ENCODE data around the gene MXD1. TPM values are rescaled to one million over a fixed set of nuclear protein-coding genes. Genes with fewer than 3 reads are reported as not detected.

Gene MXD1
- total RNA-seq, 2 experiments from 2014 or later: 7.6 to 9.6 TPM

GRCh38 chr2:69914164-69914949 is 552 bp upstream of the MXD1 start:
- peak; percentile 100 for DNase-seq
- Mint-ChIP-seq H3K27me3 (ENCODE audit: low read depth) (no peaks in the 10 kb centered on the region), H3K36me3 (ENCODE audit: low read depth) (peaks cover 1% of the 10 kb centered on the region), H3K27ac (peak overlapping the region; percentile 87), H3K4me1 (ENCODE audit: low read depth) (peaks cover 36% of the 10 kb centered on the region), H3K9me3 (no peaks in the 10 kb centered on the region), H3K4me3 (peak overlapping the region; percentile 83)
- intact Hi-C loops (cut with micrococcal nuclease): loop anchor here (1.0 kb wide), 11 partner anchors 21 to 387 kb away; partner anchors contain the start of genes AAK1, GMCL1, SNRNP27 and SNRPG
- CTCF ChIA-PET: interaction anchor here (0.6 to 6.7 kb wide), 13 partner anchors 12 to 277 kb away, joined by 3 to 80 read pairs (median 6); no protein-coding TSS in a partner anchor

- Mint-ChIP-seq H3K4me1 (ENCODE audit: low read depth) (peaks cover 36% of the 10 kb centered on the region), H3K4me3 (peak overlapping the region; percentile 71), H3K27me3 (ENCODE audit: low read depth) (no peaks in the 10 kb centered on the region), H3K27ac (no peak overlapping the region), H3K36me3 (ENCODE audit: low read depth) (peaks cover 1% of the 10 kb centered on the region), H3K9me3 (no peaks in the 10 kb centered on the region)
- intact Hi-C loops (cut with micrococcal nuclease): no loop called here
- CTCF ChIA-PET: interaction anchor here (0.6 to 6.7 kb wide), 4 partner anchors 99 to 226 kb away, joined by 3 to 80 read pairs (median 25); no protein-coding TSS in a partner anchor
- DNase-seq: no peak
Observed at GRCh38 chr2:69916106-69916505, 1.2 kb downstream of the MXD1 start.

GRCh38 chr2:69917852-69918251 is 2.9 kb downstream of the MXD1 start:
- H3K4me3 Mint-ChIP-seq: no peak overlapping the region
- H3K27ac Mint-ChIP-seq: no peak overlapping the region
- intact Hi-C loops (cut with micrococcal nuclease): no loop called here

GRCh38 chr2:69918401-69918800 is 3.5 kb downstream of the MXD1 start:
- Mint-ChIP-seq H3K36me3 (ENCODE audit: low read depth) (peaks cover 3% of the 10 kb centered on the region), H3K4me1 (ENCODE audit: low read depth) (peaks cover 32% of the 10 kb centered on the region), H3K27me3 (ENCODE audit: low read depth) (no peaks in the 10 kb centered on the region), H3K4me3 (no peak overlapping the region), H3K27ac (no peak overlapping the region), H3K9me3 (no peaks in the 10 kb centered on the region)
- CTCF ChIA-PET: interaction anchor here (0.6 kb wide), 1 partner anchor 150 kb away, joined by 3 read pairs; no protein-coding TSS in a partner anchor
- DNase-seq: no peak
- intact Hi-C loops (cut with micrococcal nuclease): no loop called here

More at GRCh38 chr2:69917852-69918251, 2.9 kb downstream of the MXD1 start:
- Mint-ChIP-seq H3K9me3 (no peaks in the 10 kb centered on the region), H3K4me1 (ENCODE audit: low read depth) (peaks cover 32% of the 10 kb centered on the region), H3K36me3 (ENCODE audit: low read depth) (peaks cover 3% of the 10 kb centered on the region), H3K27me3 (ENCODE audit: low read depth) (no peaks in the 10 kb centered on the region)
- CTCF ChIA-PET: interaction anchor here (0.6 kb wide), 1 partner anchor 151 kb away, joined by 3 read pairs; no protein-coding TSS in a partner anchor
- DNase-seq: no peak

- H3K9me3 Mint-ChIP-seq: no peaks in the 10 kb centered on the region
- CTCF ChIA-PET: interaction anchor here (0.6 to 1.6 kb wide), 2 partner anchors 11 to 151 kb away, joined by 4 to 6 read pairs; no protein-coding TSS in a partner anchor
- peaks cover 3% of the 10 kb centered on the region for H3K36me3 Mint-ChIP-seq (ENCODE audit: low read depth)
- no peak overlapping the region for H3K27ac Mint-ChIP-seq
- intact Hi-C loops (cut with micrococcal nuclease): no loop called here
- H3K4me3 Mint-ChIP-seq: no peak overlapping the region
- DNase-seq: no peak
- H3K27me3 Mint-ChIP-seq (ENCODE audit: low read depth): no peaks in the 10 kb centered on the region
- peaks cover 23% of the 10 kb centered on the region for H3K4me1 Mint-ChIP-seq (ENCODE audit: low read depth)
Observed at GRCh38 chr2:69923116-69923515, 8.2 kb downstream of the MXD1 start.

- no peak overlapping the region for H3K27ac Mint-ChIP-seq
- H3K27me3 Mint-ChIP-seq (ENCODE audit: low read depth): no peaks in the 10 kb centered on the region
- H3K9me3 Mint-ChIP-seq: no peaks in the 10 kb centered on the region
- no peak overlapping the region for H3K4me3 Mint-ChIP-seq
- intact Hi-C loops (cut with micrococcal nuclease): no loop called here
- H3K36me3 Mint-ChIP-seq (ENCODE audit: low read depth): peaks cover 2% of the 10 kb centered on the region
- peaks cover 25% of the 10 kb centered on the region for H3K4me1 Mint-ChIP-seq (ENCODE audit: low read depth)
- CTCF ChIA-PET: no interaction called here
- no peak for DNase-seq
Observed at GRCh38 chr2:69926849-69927515, 12.1 kb downstream of the MXD1 start.

GRCh38 chr2:69931832-69932595 is 17.1 kb downstream of the MXD1 start:
- H3K4me3 Mint-ChIP-seq: no peak overlapping the region
- intact Hi-C loops (cut with micrococcal nuclease): no loop called here

GRCh38 chr2:69932596-69932922 is 17.6 kb downstream of the MXD1 start:
- intact Hi-C loops (cut with micrococcal nuclease): no loop called here
- no peak overlapping the region for H3K27ac Mint-ChIP-seq
- no peak overlapping the region for H3K4me3 Mint-ChIP-seq
- peaks cover 7% of the 10 kb centered on the region for H3K36me3 Mint-ChIP-seq (ENCODE audit: low read depth)
- no peak for DNase-seq
- no peaks in the 10 kb centered on the region for H3K9me3 Mint-ChIP-seq
- H3K4me1 Mint-ChIP-seq (ENCODE audit: low read depth): peaks cover 26% of the 10 kb centered on the region
- CTCF ChIA-PET: interaction anchor here (2.1 to 4.6 kb wide), 2 partner anchors 12 to 19 kb away, joined by 5 to 26 read pairs; partner anchors contain the start of gene MXD1
- no peaks in the 10 kb centered on the region for H3K27me3 Mint-ChIP-seq (ENCODE audit: low read depth)

More at GRCh38 chr2:69931832-69932595, 17.1 kb downstream of the MXD1 start:
- Mint-ChIP-seq H3K36me3 (ENCODE audit: low read depth) (peaks cover 8% of the 10 kb centered on the region), H3K9me3 (no peaks in the 10 kb centered on the region), H3K27me3 (ENCODE audit: low read depth) (no peaks in the 10 kb centered on the region), H3K27ac (peak overlapping the region; percentile 59), H3K4me1 (ENCODE audit: low read depth) (peaks cover 26% of the 10 kb centered on the region)
- no peak for DNase-seq
- CTCF ChIA-PET: interaction anchor here (2.1 to 4.6 kb wide), 2 partner anchors 11 to 18 kb away, joined by 5 to 26 read pairs; partner anchors contain the start of gene MXD1

- Mint-ChIP-seq H3K4me1 (ENCODE audit: low read depth) (peaks cover 26% of the 10 kb centered on the region), H3K36me3 (ENCODE audit: low read depth) (peaks cover 11% of the 10 kb centered on the region), H3K4me3 (no peak overlapping the region), H3K27me3 (ENCODE audit: low read depth) (no peaks in the 10 kb centered on the region), H3K9me3 (no peaks in the 10 kb centered on the region), H3K27ac (no peak overlapping the region)
- no peak for DNase-seq
- CTCF ChIA-PET: interaction anchor here (0.6 to 4.6 kb wide), 3 partner anchors 20 to 212 kb away, joined by 3 to 26 read pairs (median 3); partner anchors contain the start of gene MXD1
- intact Hi-C loops (cut with micrococcal nuclease): no loop called here
Observed at GRCh38 chr2:69933254-69933828, 18.4 kb downstream of the MXD1 start.

- Mint-ChIP-seq H3K4me1 (ENCODE audit: low read depth) (peaks cover 26% of the 10 kb centered on the region), H3K27ac (no peak overlapping the region), H3K36me3 (ENCODE audit: low read depth) (peaks cover 15% of the 10 kb centered on the region), H3K9me3 (no peaks in the 10 kb centered on the region), H3K27me3 (ENCODE audit: low read depth) (no peaks in the 10 kb centered on the region), H3K4me3 (no peak overlapping the region)
- intact Hi-C loops (cut with micrococcal nuclease): loop anchor here (1.0 kb wide), 1 partner anchor 12 kb away; no protein-coding TSS in a partner anchor
- peak; percentile 48 for DNase-seq
- CTCF ChIA-PET: interaction anchor here (0.6 to 4.6 kb wide), 4 partner anchors 12 to 211 kb away, joined by 3 to 26 read pairs (median 4); partner anchors contain the start of gene MXD1
Observed at GRCh38 chr2:69933839-69934613, 19.1 kb downstream of the MXD1 start.

GRCh38 chr2:69934614-69934908 is 19.7 kb downstream of the MXD1 start:
- H3K36me3 Mint-ChIP-seq (ENCODE audit: low read depth): peaks cover 17% of the 10 kb centered on the region
- H3K4me1 Mint-ChIP-seq (ENCODE audit: low read depth): peaks cover 26% of the 10 kb centered on the region
- CTCF ChIA-PET: interaction anchor here (1.7 to 4.6 kb wide), 2 partner anchors 11 to 21 kb away, joined by 5 to 26 read pairs; partner anchors contain the start of gene MXD1
- no peak for DNase-seq
- no peaks in the 10 kb centered on the region for H3K27me3 Mint-ChIP-seq (ENCODE audit: low read depth)
- no peak overlapping the region for H3K27ac Mint-ChIP-seq
- H3K4me3 Mint-ChIP-seq: no peak overlapping the region
- intact Hi-C loops (cut with micrococcal nuclease): loop anchor here (1.0 kb wide), 1 partner anchor 12 kb away; no protein-coding TSS in a partner anchor
- H3K9me3 Mint-ChIP-seq: no peaks in the 10 kb centered on the region

Measured in activated naive CD4-positive, alpha-beta T cell treated with anti-CD3 and anti-CD28 coated beads for 36 hours (primary cell).